Suprapubic skin (tissue), 3 donors: ENCODE results near the gene AGAP1.

Source experiments
- CTCF ChIP-seq, 2 donors: fragments of 200-600 bp in 1 of 2; fragments of 450-650 bp in 1 of 2; sonication (generic) in 1 of 2; IDR thresholded peaks; one replicate each; pipeline ENCODE4 v1.5.1; 2016 to 2019; ENCODE audit warnings: antibody characterized with exemption in 2 of 2, mild to moderate bottlenecking in 1 of 2, moderate library complexity in 1 of 2
- EP300 ChIP-seq: sonication (generic); formaldehyde crosslinking; IDR thresholded peaks from one replicate; pipeline ENCODE4 v1.6.1; 2017; ENCODE audit warnings: antibody characterized with exemption
- POLR2A ChIP-seq, 2 donors: fragments of 450-650 bp; IDR thresholded peaks; one replicate each; pipeline ENCODE4 v1.6.1; 2017; ENCODE audit warnings: antibody characterized with exemption in 2 of 2, mild to moderate bottlenecking in 2 of 2, moderate library complexity in 2 of 2

DNA sequence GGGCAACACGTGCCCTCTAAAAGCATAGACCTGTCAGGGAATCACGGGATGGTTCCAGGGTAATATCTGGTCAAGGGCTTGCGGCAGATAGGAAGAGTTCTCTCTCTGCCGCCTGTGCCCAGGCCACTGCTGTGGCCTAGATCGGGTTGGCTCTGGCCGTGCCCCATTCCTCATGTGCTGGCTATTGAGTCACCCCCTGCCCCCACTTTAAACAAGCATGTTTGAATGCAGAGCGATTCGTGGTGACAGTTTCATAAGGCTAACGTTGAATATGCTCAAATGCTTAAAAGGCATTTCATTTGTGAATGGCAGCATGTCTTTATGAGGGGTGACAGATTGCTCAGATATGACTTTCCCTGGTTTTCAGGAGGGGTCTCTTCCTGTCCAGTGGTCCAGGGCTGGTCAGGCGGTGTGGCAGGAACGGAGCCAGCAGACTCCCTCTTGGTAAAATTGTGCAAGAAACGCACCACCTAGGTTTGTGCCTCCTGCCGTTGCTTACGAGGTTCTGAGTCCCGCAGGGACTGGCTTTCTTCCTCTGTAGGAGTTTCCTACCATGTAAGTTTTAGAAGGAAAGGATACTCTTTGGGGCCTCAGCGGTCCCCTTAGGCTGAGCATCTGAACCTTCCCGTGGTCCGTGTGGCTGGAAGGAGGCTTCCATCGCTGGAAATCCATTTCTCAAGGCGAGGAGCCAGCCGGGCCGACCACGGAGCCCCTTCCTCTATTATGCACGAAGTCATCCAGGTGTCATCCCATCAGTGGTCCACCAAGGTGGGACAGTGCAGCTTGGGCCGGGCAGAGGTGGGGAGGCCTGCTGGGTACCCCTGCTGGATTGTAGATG, 50.2 kb downstream of the AGAP1 start:
- TF ChIP-seq CTCF (IDR thresholded peaks at IDR 0.05) (no peak), POLR2A (IDR thresholded peaks at IDR 0.05) (no peak), EP300 (no peak)
